Panc1 (cell line): ENCODE measurements around the gene SMIM5. TPM values are rescaled to one million over a fixed set of nuclear protein-coding genes. Genes with fewer than 3 reads are reported as not detected.
A peak's percentile ranks its signal among the peaks of the same experiment; 100 is the strongest.

Source experiments
- ATAC-seq: fragments of 200-7000 bp; cut with Tn5 transposase; 2 replicates; pipeline ENCODE4 v1.9.1; 2020; ENCODE audit warnings: mild to moderate bottlenecking, moderate library complexity
- BruUV-seq: library from RNA; stranded (reverse); fragments of 400-500 nt; replicated peaks from 2 replicates; lab custom pipeline; 2021; lab: Mats Ljungman, UMichigan
- CTCF ChIA-PET: fragments of 300-600 bp; sonication (Branson Sonifier 250); formaldehyde crosslinking; loops from one replicate; lab custom pipeline; 2022; ENCODE audit warnings: antibody characterized with exemption; lab: Charles Lee
- POLR2A ChIA-PET: fragments of 300-600 bp; sonication (Branson Sonifier 250); formaldehyde crosslinking; loops from one replicate; lab custom pipeline; 2022; ENCODE audit warnings: antibody characterized with exemption; lab: Charles Lee
- DNase-seq: peaks from one replicate; pipeline ENCODE4 v3.0.0-alpha.2; 2010; ENCODE audit warnings: low read depth, low spot score
- H3K27ac ChIP-seq: 2 replicates; pipeline ENCODE4 v1.5.1; 2011; ENCODE audit warnings: mild to moderate bottlenecking, low read length, inconsistent platforms
- H3K27me3 ChIP-seq: fragments of 200-500 bp; sonication (Bioruptor generic); 2 replicates; pipeline ENCODE4 v1.6.0; 2014; ENCODE audit warnings: low read length, inconsistent platforms; ENCODE audit not compliant: control insufficient read depth, insufficient read depth
- H3K36me3 ChIP-seq: fragments of 200-500 bp; sonication (Bioruptor generic); 2 replicates; pipeline ENCODE4 v1.5.1; 2014; ENCODE audit warnings: inconsistent platforms, mild to moderate bottlenecking, low read length, moderate library complexity; ENCODE audit not compliant: control insufficient read depth, insufficient read depth
- H3K4me1 ChIP-seq: 2 replicates; pipeline ENCODE4 v1.5.1; 2011; ENCODE audit warnings: inconsistent platforms, mild to moderate bottlenecking, low read length, moderate library complexity; ENCODE audit not compliant: control insufficient read depth, insufficient read depth
- H3K4me3 ChIP-seq, 2 experiments: 2 replicates each; pipeline ENCODE4 v1.5.1; 2011 to 2012; ENCODE audit warnings: low read depth in 2 of 2, low read length in 2 of 2, mild to moderate bottlenecking in 2 of 2, inconsistent platforms in 1 of 2, moderate library complexity in 1 of 2
- H3K9me3 ChIP-seq: fragments of 200-500 bp; sonication (Bioruptor generic); 2 replicates; pipeline ENCODE4 v1.5.1; 2014; ENCODE audit warnings: low read depth, mild to moderate bottlenecking, inconsistent platforms, low read length, moderate library complexity; ENCODE audit not compliant: control insufficient read depth, insufficient read depth
- CTCF ChIP-seq: fragments of 450-650 bp; IDR thresholded peaks from 2 replicates; pipeline ENCODE4 v1.5.1; 2017; ENCODE audit warnings: mild to moderate bottlenecking
- POLR2AphosphoS5 ChIP-seq: IDR thresholded peaks from 2 replicates; pipeline ENCODE4 v1.6.1; 2012; ENCODE audit warnings: mild to moderate bottlenecking, low read depth, low read length, moderate library complexity
- REST ChIP-seq, 2 experiments: IDR thresholded peaks; 2 replicates each; pipeline ENCODE4 v1.6.1; 2011 to 2012; ENCODE audit warnings: low read depth in 2 of 2, control low read depth in 1 of 2, low read length in 1 of 2, mild to moderate bottlenecking in 1 of 2, moderate library complexity in 1 of 2; ENCODE audit not compliant: insufficient read depth in 1 of 2
- SIN3A ChIP-seq: IDR thresholded peaks from 2 replicates; pipeline ENCODE4 v1.6.1; 2012; ENCODE audit warnings: low read depth, mild to moderate bottlenecking, low read length, moderate library complexity, borderline replicate concordance; ENCODE audit not compliant: insufficient read depth
- TCF7L2 ChIP-seq: IDR thresholded peaks from 2 replicates; pipeline ENCODE4 v1.6.1; 2011; ENCODE audit warnings: mild to moderate bottlenecking, low read depth, low read length, inconsistent platforms
- in situ Hi-C: cut with HindIII; loops from 2 replicates; pipeline ENCODE4 v1.10.0; 2016; ENCODE audit warnings: low sequenced_read_pairs, low pct_unique_long_range_greater_than_20kb
- intact Hi-C: fragments of 100-400 bp; cut with micrococcal nuclease; formaldehyde crosslinking; loops from one replicate; pipeline ENCODE4 v1.10.0; 2022; ENCODE audit not compliant: unreplicated experiment
- total RNA-seq: library from RNA; stranded (reverse); gene quantifications from one replicate; pipeline ENCODE4 v1.2.1, GENCODE V29; 2021; ENCODE audit not compliant: unreplicated experiment

SMIM5 gene
- total RNA-seq, 1 experiment from 2014 or later, result 0.10 TPM

- DNase-seq, result no peak
- no peak for ATAC-seq
- CTCF ChIA-PET, result interaction anchor here (0.6 to 1.7 kb wide), 2 partner anchors 79 to 345 kb away, joined by 3 to 5 read pairs; no protein-coding TSS in a partner anchor
- no peaks in the 10 kb centered on the region for H3K9me3 ChIP-seq
- peak overlapping the region; percentile 97 to 98 for H3K4me3 ChIP-seq
- in situ Hi-C loops, result no loop called here
- peaks cover 35% of the 10 kb centered on the region for H3K36me3 ChIP-seq
- POLR2A ChIA-PET, result interaction anchor here (0.6 kb wide), 1 partner anchor 112 kb away, joined by 3 read pairs; no protein-coding TSS in a partner anchor
- BruUV-seq, result no TSS peak
- H3K27ac ChIP-seq, result peak overlapping the region; percentile 97
- intact Hi-C loops, result no loop called here
- H3K27me3 ChIP-seq, result no peaks in the 10 kb centered on the region
- TF ChIP-seq POLR2AphosphoS5 (no peak), REST (IDR thresholded peaks at IDR 0.05; ENCODE audit: insufficient read depth in 1 of 2, low read depth in 2 of 2, low read length in 1 of 2) (no peak), CTCF (no peak), SIN3A (no peak), TCF7L2 (no peak)
- H3K4me1 ChIP-seq, result peaks cover 22% of the 10 kb centered on the region
Observed at GRCh38 chr17:75668489-75668888, 35.3 kb downstream of the SMIM5 start.

GRCh38 chr17:75670868-75671267 lies 37.6 kb downstream of the SMIM5 start:
- Histone ChIP-seq H3K27me3 (no peaks in the 10 kb centered on the region), H3K27ac (no peak overlapping the region), H3K4me3 (no peak overlapping the region), H3K4me1 (peaks cover 13% of the 10 kb centered on the region), H3K9me3 (no peaks in the 10 kb centered on the region), H3K36me3 (peaks cover 35% of the 10 kb centered on the region)
- CTCF ChIA-PET, result interaction anchor here (0.6 kb wide), 1 partner anchor 713 kb away, joined by 3 read pairs; no protein-coding TSS in a partner anchor
- TF ChIP-seq TCF7L2 (no peak), REST (IDR thresholded peaks at IDR 0.05; ENCODE audit: insufficient read depth in 1 of 2, low read depth in 2 of 2, low read length in 1 of 2) (no peak), CTCF (no peak), SIN3A (no peak), POLR2AphosphoS5 (no peak)
- in situ Hi-C loops (no loop called here), intact Hi-C loops (no loop called here)
- POLR2A ChIA-PET, result no interaction called here
- DNase-seq (no peak), ATAC-seq (no peak)
- BruUV-seq, result no TSS peak
